ENCODE measurements around the gene MALRD1. TPM values are rescaled to one million over a fixed set of nuclear protein-coding genes. Genes with fewer than 3 reads are reported as not detected.

Gene MALRD1
- total and polyA plus RNA-seq, 4 donors, result 1.2 to 2.6 (median 2.0) TPM

- WGBS, 2 donors, result 93 to 97% methylated on average over 1 of the region's 1 CpG
- ATAC-seq (ENCODE audit: low FRiP score) (no peak), DNase-seq (no peak)
- H3K4me1 ChIP-seq (ENCODE audit: control insufficient read depth in 1 of 2, insufficient read depth in 2 of 2, low read length in 2 of 2), result no peaks in the 10 kb centered on the region
- H3K36me3 ChIP-seq (ENCODE audit: control insufficient read depth in 1 of 2, insufficient read depth in 2 of 2, low read length in 1 of 2), result no peaks in the 10 kb centered on the region
- H3K27me3 ChIP-seq (ENCODE audit: control insufficient read depth in 1 of 2, insufficient read depth in 2 of 2, low read length in 1 of 2), result no peaks in the 10 kb centered on the region
- intact Hi-C loops (cut with DNase I), result no loop called here
- no peak overlapping the region for H3K4me3 ChIP-seq (ENCODE audit: low read length in 2 of 2)
- H3K27ac ChIP-seq (ENCODE audit: low read depth in 1 of 2, low read length in 2 of 2), result no peak overlapping the region
- H3K9me3 ChIP-seq (ENCODE audit: control insufficient read depth, low read length), result no peaks in the 10 kb centered on the region
Observed at GRCh38 chr10:19317952-19318351, 269.4 kb downstream of the MALRD1 start.

DNA sequence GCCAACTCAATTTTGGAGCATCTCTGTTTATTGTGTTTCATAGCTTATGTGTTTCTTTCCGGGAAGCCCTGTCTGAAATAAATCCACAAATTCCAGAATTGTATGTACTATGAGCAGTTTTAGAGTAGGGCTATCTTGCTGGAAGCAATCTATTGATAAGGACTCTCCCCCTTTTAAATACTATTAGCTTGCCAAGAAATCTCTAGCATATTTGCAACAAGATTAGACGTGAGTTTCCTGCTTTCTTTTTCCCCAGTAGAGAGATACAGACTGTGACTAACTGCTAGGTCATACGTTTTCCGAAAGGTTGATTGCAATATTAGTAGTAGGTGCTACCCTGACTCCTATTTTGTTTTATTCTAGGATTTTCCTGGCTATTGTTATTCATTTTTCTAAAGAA, 277.0 kb downstream of the MALRD1 start:
- Histone ChIP-seq H3K27me3 (ENCODE audit: control insufficient read depth in 1 of 2, insufficient read depth in 2 of 2, low read length in 1 of 2) (no peaks in the 10 kb centered on the region), H3K4me1 (ENCODE audit: control insufficient read depth in 1 of 2, insufficient read depth in 2 of 2, low read length in 2 of 2) (no peaks in the 10 kb centered on the region), H3K9me3 (ENCODE audit: control insufficient read depth, low read length) (no peaks in the 10 kb centered on the region), H3K27ac (ENCODE audit: low read depth in 1 of 2, low read length in 2 of 2) (no peak overlapping the region), H3K36me3 (ENCODE audit: control insufficient read depth in 1 of 2, insufficient read depth in 2 of 2, low read length in 1 of 2) (no peaks in the 10 kb centered on the region), H3K4me3 (ENCODE audit: low read length in 2 of 2) (no peak overlapping the region)
- intact Hi-C loops (cut with DNase I), result no loop called here
- DNase-seq (no peak), ATAC-seq (ENCODE audit: low FRiP score) (no peak)
- WGBS, 2 donors, result 35 to 40% methylated on average over 4 of the region's 4 CpGs

- Histone ChIP-seq H3K9me3 (ENCODE audit: control insufficient read depth, low read length) (no peaks in the 10 kb centered on the region), H3K4me1 (ENCODE audit: control insufficient read depth in 1 of 2, insufficient read depth in 2 of 2, low read length in 2 of 2) (no peaks in the 10 kb centered on the region), H3K36me3 (ENCODE audit: control insufficient read depth in 1 of 2, insufficient read depth in 2 of 2, low read length in 1 of 2) (no peaks in the 10 kb centered on the region), H3K27me3 (ENCODE audit: control insufficient read depth in 1 of 2, insufficient read depth in 2 of 2, low read length in 1 of 2) (no peaks in the 10 kb centered on the region), H3K4me3 (ENCODE audit: low read length in 2 of 2) (no peak overlapping the region), H3K27ac (ENCODE audit: low read depth in 1 of 2, low read length in 2 of 2) (no peak overlapping the region)
- no peak for ATAC-seq (ENCODE audit: low FRiP score)
- intact Hi-C loops (cut with DNase I), result no loop called here
- WGBS, 2 donors, result 93 to 94% methylated on average over 2 of the region's 2 CpGs
- no peak for DNase-seq
Observed at GRCh38 chr10:19328582-19328981, 280.0 kb downstream of the MALRD1 start.

- no peak for ATAC-seq (ENCODE audit: low FRiP score)
- Histone ChIP-seq H3K4me3 (ENCODE audit: low read length in 2 of 2) (no peak overlapping the region), H3K36me3 (ENCODE audit: control insufficient read depth in 1 of 2, insufficient read depth in 2 of 2, low read length in 1 of 2) (no peaks in the 10 kb centered on the region), H3K4me1 (ENCODE audit: control insufficient read depth in 1 of 2, insufficient read depth in 2 of 2, low read length in 2 of 2) (no peaks in the 10 kb centered on the region), H3K27ac (ENCODE audit: low read depth in 1 of 2, low read length in 2 of 2) (no peak overlapping the region), H3K27me3 (ENCODE audit: control insufficient read depth in 1 of 2, insufficient read depth in 2 of 2, low read length in 1 of 2) (no peaks in the 10 kb centered on the region), H3K9me3 (ENCODE audit: control insufficient read depth, low read length) (no peaks in the 10 kb centered on the region)
- 88 to 93% methylated on average over 1 of the region's 1 CpG for WGBS, 2 donors
- no peak for DNase-seq
- intact Hi-C loops (cut with DNase I), result no loop called here
Observed at GRCh38 chr10:19329475-19329874, 280.9 kb downstream of the MALRD1 start.

- H3K27ac ChIP-seq (ENCODE audit: low read depth in 1 of 2, low read length in 2 of 2), result no peak overlapping the region
- ATAC-seq (ENCODE audit: low FRiP score) (no peak), DNase-seq (no peak)
- intact Hi-C loops (cut with DNase I), result no loop called here
- H3K36me3 ChIP-seq (ENCODE audit: control insufficient read depth in 1 of 2, insufficient read depth in 2 of 2, low read length in 1 of 2), result no peaks in the 10 kb centered on the region
- H3K4me3 ChIP-seq (ENCODE audit: low read length in 2 of 2), result no peak overlapping the region
- H3K4me1 ChIP-seq (ENCODE audit: control insufficient read depth in 1 of 2, insufficient read depth in 2 of 2, low read length in 2 of 2), result no peaks in the 10 kb centered on the region
- H3K9me3 ChIP-seq (ENCODE audit: control insufficient read depth, low read length), result no peaks in the 10 kb centered on the region
- no peaks in the 10 kb centered on the region for H3K27me3 ChIP-seq (ENCODE audit: control insufficient read depth in 1 of 2, insufficient read depth in 2 of 2, low read length in 1 of 2)
Observed at GRCh38 chr10:19332304-19332703, 283.7 kb downstream of the MALRD1 start.

DNA sequence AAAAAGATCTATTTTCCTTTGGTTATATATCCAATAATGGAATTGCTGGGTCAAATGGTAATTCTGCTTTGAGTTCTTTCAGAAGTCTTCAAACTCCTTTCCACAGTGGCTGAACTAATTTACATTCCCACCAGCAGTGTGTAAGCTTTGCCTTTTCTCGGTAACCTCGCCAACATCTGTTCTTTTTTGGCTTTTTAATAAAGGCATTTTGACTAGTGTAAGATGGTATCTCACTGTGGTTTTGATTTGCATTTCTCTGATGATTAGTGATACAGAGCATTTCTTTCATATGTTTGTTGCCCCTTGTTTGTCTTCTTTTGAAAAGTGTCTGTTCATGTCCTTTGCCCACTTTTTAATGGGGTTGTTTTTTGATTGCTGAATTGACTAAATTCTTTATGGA, 285.0 kb downstream of the MALRD1 start:
- Histone ChIP-seq H3K9me3 (ENCODE audit: control insufficient read depth, low read length) (no peaks in the 10 kb centered on the region), H3K4me1 (ENCODE audit: control insufficient read depth in 1 of 2, insufficient read depth in 2 of 2, low read length in 2 of 2) (no peaks in the 10 kb centered on the region), H3K4me3 (ENCODE audit: low read length in 2 of 2) (no peak overlapping the region), H3K27me3 (ENCODE audit: control insufficient read depth in 1 of 2, insufficient read depth in 2 of 2, low read length in 1 of 2) (no peaks in the 10 kb centered on the region), H3K27ac (ENCODE audit: low read depth in 1 of 2, low read length in 2 of 2) (no peak overlapping the region), H3K36me3 (ENCODE audit: control insufficient read depth in 1 of 2, insufficient read depth in 2 of 2, low read length in 1 of 2) (no peaks in the 10 kb centered on the region)
- DNase-seq (no peak), ATAC-seq (ENCODE audit: low FRiP score) (no peak)
- 91 to 94% methylated on average over 2 of the region's 2 CpGs for WGBS, 2 donors
- intact Hi-C loops (cut with DNase I), result no loop called here

GRCh38 chr10:19347621-19348020, 299.0 kb downstream of the MALRD1 start:
- intact Hi-C loops (cut with DNase I), result no loop called here
- WGBS, 2 donors, result 21 to 25% methylated on average over 2 of the region's 2 CpGs
- no peaks in the 10 kb centered on the region for H3K27me3 ChIP-seq (ENCODE audit: control insufficient read depth in 1 of 2, insufficient read depth in 2 of 2, low read length in 1 of 2)
- ATAC-seq (ENCODE audit: low FRiP score) (no peak), DNase-seq (no peak)
- no peaks in the 10 kb centered on the region for H3K36me3 ChIP-seq (ENCODE audit: control insufficient read depth in 1 of 2, insufficient read depth in 2 of 2, low read length in 1 of 2)
- no peaks in the 10 kb centered on the region for H3K9me3 ChIP-seq (ENCODE audit: control insufficient read depth, low read length)
- no peak overlapping the region for H3K4me3 ChIP-seq (ENCODE audit: low read length in 2 of 2)
- no peaks in the 10 kb centered on the region for H3K4me1 ChIP-seq (ENCODE audit: control insufficient read depth in 1 of 2, insufficient read depth in 2 of 2, low read length in 2 of 2)
- no peak overlapping the region for H3K27ac ChIP-seq (ENCODE audit: low read depth in 1 of 2, low read length in 2 of 2)

- H3K4me3 ChIP-seq (ENCODE audit: low read length in 2 of 2), result no peak overlapping the region
- DNase-seq, result no peak
- intact Hi-C loops (cut with DNase I), result no loop called here
- no peak overlapping the region for H3K27ac ChIP-seq (ENCODE audit: low read depth in 1 of 2, low read length in 2 of 2)
- no peaks in the 10 kb centered on the region for H3K27me3 ChIP-seq (ENCODE audit: control insufficient read depth in 1 of 2, insufficient read depth in 2 of 2, low read length in 1 of 2)
- H3K36me3 ChIP-seq (ENCODE audit: control insufficient read depth in 1 of 2, insufficient read depth in 2 of 2, low read length in 1 of 2), result no peaks in the 10 kb centered on the region
- no peaks in the 10 kb centered on the region for H3K4me1 ChIP-seq (ENCODE audit: control insufficient read depth in 1 of 2, insufficient read depth in 2 of 2, low read length in 2 of 2)
- no peak for ATAC-seq (ENCODE audit: low FRiP score)
- H3K9me3 ChIP-seq (ENCODE audit: control insufficient read depth, low read length), result no peaks in the 10 kb centered on the region
- 66 to 71% methylated on average over 2 of the region's 2 CpGs for WGBS, 2 donors
Observed at GRCh38 chr10:19367176-19367575, 318.6 kb downstream of the MALRD1 start.

DNA sequence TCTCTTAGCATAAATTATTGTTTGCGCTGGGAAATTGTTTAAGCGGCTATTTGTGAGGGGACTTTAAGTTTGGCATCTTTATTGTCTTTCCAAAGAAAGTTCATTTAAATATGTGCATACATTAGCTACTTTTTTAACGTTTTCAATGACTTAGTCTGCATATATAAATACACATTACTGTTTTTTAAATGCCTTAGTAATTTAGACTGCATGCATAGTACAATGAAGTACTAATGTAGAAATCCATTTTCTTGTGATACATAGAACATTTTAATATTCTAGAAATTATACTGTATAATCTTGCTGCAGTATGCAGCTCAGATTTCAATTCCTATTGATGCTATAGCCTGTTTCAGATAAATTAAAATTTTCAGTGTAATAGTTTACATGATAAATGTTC, 325.4 kb downstream of the MALRD1 start:
- WGBS, 2 donors, result 49 to 55% methylated on average over 3 of the region's 3 CpGs
- Histone ChIP-seq H3K4me1 (ENCODE audit: control insufficient read depth in 1 of 2, insufficient read depth in 2 of 2, low read length in 2 of 2) (no peaks in the 10 kb centered on the region), H3K27ac (ENCODE audit: low read depth in 1 of 2, low read length in 2 of 2) (no peak overlapping the region), H3K4me3 (ENCODE audit: low read length in 2 of 2) (no peak overlapping the region), H3K36me3 (ENCODE audit: control insufficient read depth in 1 of 2, insufficient read depth in 2 of 2, low read length in 1 of 2) (no peaks in the 10 kb centered on the region), H3K27me3 (ENCODE audit: control insufficient read depth in 1 of 2, insufficient read depth in 2 of 2, low read length in 1 of 2) (no peaks in the 10 kb centered on the region), H3K9me3 (ENCODE audit: control insufficient read depth, low read length) (no peaks in the 10 kb centered on the region)
- intact Hi-C loops (cut with DNase I), result no loop called here
- no peak for DNase-seq
- ATAC-seq (ENCODE audit: low FRiP score), result no peak
